Natural killer cell (primary cell): ENCODE results near the gene PLCB1. TPM values are rescaled to one million over a fixed set of nuclear protein-coding genes. Genes with fewer than 3 reads are reported as not detected.
A peak's percentile ranks its signal among the peaks of the same experiment; 100 is the strongest.

Experiments
- ATAC-seq, 3 donors: fragments of 150-1000 bp in 2 of 3; fragments of 200-7000 bp in 1 of 3; cut with Tn5 transposase; 1 replicate in 1 of 3; 2 replicates in 2 of 3; pipeline ENCODE4 v1.10.0; 2021; ENCODE audit warnings: mild to moderate bottlenecking in 2 of 3, moderate library complexity in 2 of 3
- DNase-seq, 2 donors: peaks; one replicate each; pipeline versions ENCODE4 v3.0.0 to v3.0.0-alpha.2; 2013 to 2021; ENCODE audit warnings: mixed read lengths in 1 of 2
- H3K27ac ChIP-seq: one replicate; pipeline ENCODE4 v1.5.1; 2013; ENCODE audit warnings: mild to moderate bottlenecking, low read length
- H3K27me3 ChIP-seq: one replicate; pipeline ENCODE4 v1.6.1; 2013; ENCODE audit warnings: low read length; ENCODE audit not compliant: control insufficient read depth, insufficient read depth
- H3K36me3 ChIP-seq: one replicate; pipeline ENCODE4 v1.6.1; 2013; ENCODE audit warnings: low read length; ENCODE audit not compliant: control insufficient read depth, insufficient read depth
- H3K4me1 ChIP-seq: one replicate; pipeline ENCODE4 v1.6.1; 2013; ENCODE audit warnings: low read length; ENCODE audit not compliant: control insufficient read depth, insufficient read depth
- H3K4me3 ChIP-seq: one replicate; pipeline ENCODE4 v1.5.1; 2013; ENCODE audit warnings: low read length
- H3K9me3 ChIP-seq: one replicate; pipeline ENCODE4 v1.6.1; 2013; ENCODE audit warnings: low read length; ENCODE audit not compliant: control insufficient read depth, insufficient read depth
- H3K27ac Mint-ChIP-seq, 2 donors: one replicate each; pipeline ENCODE4 v1.8.0; 2022; ENCODE audit warnings: mild to moderate bottlenecking in 2 of 2, mixed read lengths in 2 of 2, moderate library complexity in 1 of 2
- H3K27me3 Mint-ChIP-seq, 2 donors: one replicate each; pipeline ENCODE4 v1.8.0; 2022; ENCODE audit warnings: low read depth in 2 of 2, mixed read lengths in 2 of 2
- H3K36me3 Mint-ChIP-seq: one replicate; pipeline ENCODE4 v1.8.0; 2022; ENCODE audit warnings: mixed read lengths
- H3K4me1 Mint-ChIP-seq, 2 donors: one replicate each; pipeline ENCODE4 v1.8.0; 2022; ENCODE audit warnings: mixed read lengths in 2 of 2
- H3K4me3 Mint-ChIP-seq: one replicate; pipeline ENCODE4 v1.8.0; 2022; ENCODE audit warnings: mild to moderate bottlenecking, moderate library complexity, mixed read lengths
- H3K9me3 Mint-ChIP-seq, 2 donors: one replicate each; pipeline ENCODE4 v1.8.0; 2022; ENCODE audit warnings: mixed read lengths in 2 of 2
- CTCF ChIP-seq: fragments of 200-600 bp; IDR thresholded peaks from one replicate; pipeline ENCODE4 v1.8.0; 2022; ENCODE audit warnings: antibody characterized with exemption
- WGBS: methylation state at CpG from one replicate; pipeline ENCODE4 v1.1.7; 2013; ENCODE audit warnings: missing lambda C conversion rate; ENCODE audit not compliant: insufficient coverage; 5-methylcytosine and 5-hydroxymethylcytosine counted together
- intact Hi-C: fragments of 100-400 bp; cut with micrococcal nuclease; formaldehyde crosslinking; loops from one replicate; pipeline ENCODE4 v1.14.2; 2022
- total RNA-seq, 4 donors: library from RNA; stranded (reverse); fragments of 120-200 nt in 1 of 4; gene quantifications; one replicate each; pipeline versions ENCODE4 v1.2.3 to v1.2.4, GENCODE V29; 2013 to 2022

Gene PLCB1
- total RNA-seq, 3 donors from 2014 or later (not counting 1 experiment from before 2014, with no cell fraction given), result 48.7 to 66.2 (median 57.7) TPM

GRCh38 chr20:8291873-8292272 lies 159.8 kb downstream of the PLCB1 start:
- 88% methylated on average over 1 of the region's 1 CpG for WGBS
- H3K27me3 ChIP-seq, result no peaks in the 10 kb centered on the region
- no peaks in the 10 kb centered on the region for H3K36me3 ChIP-seq
- no peak overlapping the region for H3K4me3 ChIP-seq
- no peaks in the 10 kb centered on the region for H3K9me3 ChIP-seq
- ATAC-seq (no peak), DNase-seq (no peak)
- no peak overlapping the region for H3K27ac ChIP-seq
- TF ChIP-seq CTCF, result no peak
- intact Hi-C loops, result loop anchor here (5.0 kb wide), 1 partner anchor 140 kb away; no protein-coding TSS in a partner anchor
- no peaks in the 10 kb centered on the region for H3K4me1 ChIP-seq
- no peaks in the 10 kb centered on the region for H3K36me3 Mint-ChIP-seq
- no peak overlapping the region for H3K4me3 Mint-ChIP-seq
- peaks cover 8 to 9% of the 10 kb centered on the region in 2 donors for H3K27me3 Mint-ChIP-seq
- no peak overlapping the region for H3K27ac Mint-ChIP-seq
- H3K4me1 Mint-ChIP-seq, result peaks cover 19 to 34% of the 10 kb centered on the region in 2 donors
- H3K9me3 Mint-ChIP-seq, result no peaks in the 10 kb centered on the region

GRCh38 chr20:8292793-8293192 lies 160.7 kb downstream of the PLCB1 start:
- peak; percentile 60 to 91 (median 86) for ATAC-seq
- H3K4me1 ChIP-seq, result no peaks in the 10 kb centered on the region
- no peaks in the 10 kb centered on the region for H3K27me3 ChIP-seq
- no peak for TF ChIP-seq CTCF
- peak in 1 of 2 donors; percentile 41 for DNase-seq
- H3K27ac Mint-ChIP-seq, result peak overlapping the region; percentile 12 to 53
- peaks cover 19 to 34% of the 10 kb centered on the region in 2 donors for H3K4me1 Mint-ChIP-seq
- H3K27ac ChIP-seq, result no peak overlapping the region
- peaks cover 8 to 9% of the 10 kb centered on the region in 2 donors for H3K27me3 Mint-ChIP-seq
- H3K9me3 ChIP-seq, result no peaks in the 10 kb centered on the region
- no peak overlapping the region for H3K4me3 ChIP-seq
- H3K36me3 Mint-ChIP-seq, result no peaks in the 10 kb centered on the region
- no peaks in the 10 kb centered on the region for H3K9me3 Mint-ChIP-seq
- no peak overlapping the region for H3K4me3 Mint-ChIP-seq
- 27% methylated on average over 1 of the region's 1 CpG for WGBS
- H3K36me3 ChIP-seq, result no peaks in the 10 kb centered on the region
- intact Hi-C loops, result loop anchor here (1.0 to 5.0 kb wide), 2 partner anchors 140 to 272 kb away; no protein-coding TSS in a partner anchor

- intact Hi-C loops, result loop anchor here (1.0 to 5.0 kb wide), 2 partner anchors 141 to 273 kb away; no protein-coding TSS in a partner anchor
- peaks cover 19 to 34% of the 10 kb centered on the region in 2 donors for H3K4me1 Mint-ChIP-seq
These were observed 161.7 kb downstream of the PLCB1 start for GRCh38 chr20:8293750-8294149.

More at GRCh38 chr20:8293750-8294149, 161.7 kb downstream of the PLCB1 start:
- H3K27ac ChIP-seq, result no peak overlapping the region
- no peak overlapping the region for H3K4me3 ChIP-seq
- no peaks in the 10 kb centered on the region for H3K4me1 ChIP-seq
- H3K27me3 ChIP-seq, result no peaks in the 10 kb centered on the region
- Mint-ChIP-seq H3K36me3 (no peaks in the 10 kb centered on the region), H3K27me3 (peaks cover 8 to 9% of the 10 kb centered on the region in 2 donors), H3K27ac (no peak overlapping the region), H3K4me3 (no peak overlapping the region), H3K9me3 (no peaks in the 10 kb centered on the region)
- H3K9me3 ChIP-seq, result no peaks in the 10 kb centered on the region
- TF ChIP-seq CTCF, result no peak
- ATAC-seq, result no peak
- H3K36me3 ChIP-seq, result no peaks in the 10 kb centered on the region
- DNase-seq, result no peak
- 94% methylated on average over 4 of the region's 4 CpGs for WGBS
